Stimulated activated CD4-positive, alpha-beta T cell treated with anti-CD3 and anti-CD28 coated beads, Interleukin-12 subunit alpha, Interleukin-12 subunit beta, amount 100 ng/mL, for 48 hours (primary cell): ENCODE results near the gene MAPK1.
"Not testable (repeated sequence)": the region's sequence is repeated elsewhere in the genome, so short reads cannot be mapped to it uniquely, and the experiment has no call there.

Source experiments
- DNase-seq, 3 donors: peaks; one replicate each; pipeline ENCODE4 v3.0.0-alpha.2; 2020; ENCODE audit warnings: low read depth in 2 of 3, low spot score in 1 of 3

Gene MAPK1

GRCh38 chr22:21730535-21731308 is 136.7 kb downstream of the MAPK1 start:
- DNase-seq, result no peak

DNA sequence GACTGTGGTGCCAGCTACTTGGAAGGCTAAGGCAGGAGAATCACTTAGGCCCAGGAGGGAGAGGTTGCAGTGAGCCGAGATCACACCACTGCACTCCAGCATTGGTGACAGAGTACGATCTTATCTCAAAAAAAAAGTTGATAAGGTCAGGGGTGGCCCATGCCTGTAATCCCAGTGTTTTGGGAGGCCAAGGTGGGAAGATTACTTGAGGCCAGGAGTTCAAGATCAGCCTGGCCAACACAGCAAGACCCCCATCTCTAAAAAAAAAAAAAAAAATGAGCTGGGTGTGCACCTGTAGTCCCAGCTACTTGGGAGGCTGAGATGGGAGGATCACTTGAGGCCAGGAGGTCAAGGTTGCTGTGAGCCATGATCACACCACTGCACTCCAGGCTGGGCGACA is 138.3 kb downstream of the MAPK1 start:
- not testable (repeated sequence) for DNase-seq

GRCh38 chr22:21728270-21728669 is 139.2 kb downstream of the MAPK1 start:
- no peak for DNase-seq

DNA sequence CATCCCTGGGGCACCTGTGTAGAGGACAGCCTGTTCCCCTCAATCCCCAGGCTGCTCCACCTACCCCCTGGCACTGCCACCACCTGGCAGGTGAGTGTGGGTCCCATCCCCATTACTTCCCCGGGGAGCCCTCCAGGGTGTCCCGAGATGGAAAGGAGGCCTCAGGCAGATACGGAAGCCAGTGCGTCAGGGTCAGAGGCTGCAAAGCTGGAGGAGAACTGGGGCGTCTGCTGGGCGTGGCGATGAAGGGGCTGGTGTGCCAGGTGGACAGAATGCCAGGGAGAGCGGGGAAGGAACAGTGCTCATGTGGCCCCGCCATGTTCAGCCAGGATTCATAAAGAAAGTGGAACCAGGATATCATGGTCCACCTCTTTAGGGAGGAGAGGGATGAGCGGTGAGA is 139.7 kb downstream of the MAPK1 start:
- DNase-seq, result no peak

GRCh38 chr22:21727159-21727558 is 140.3 kb downstream of the MAPK1 start:
- no peak for DNase-seq

DNA sequence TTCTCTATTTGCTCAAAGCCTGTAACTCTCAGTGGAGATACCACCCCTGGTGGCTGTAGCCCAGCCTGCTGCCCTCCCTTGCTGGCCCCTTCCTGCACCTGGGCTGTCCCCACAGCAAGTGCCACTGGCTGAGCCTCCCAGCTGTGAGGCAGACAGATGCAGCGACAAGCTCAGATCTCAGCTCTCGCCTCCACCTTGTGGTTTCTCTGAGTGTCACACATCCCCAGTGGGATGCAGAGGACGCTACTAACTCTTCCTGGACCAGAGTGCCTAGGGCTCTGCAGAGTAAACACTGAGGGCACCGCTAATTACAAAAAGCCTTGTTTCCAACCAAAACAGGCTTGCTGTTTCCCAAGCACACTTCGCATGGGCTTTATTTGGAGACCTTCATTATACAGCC is 140.8 kb downstream of the MAPK1 start:
- DNase-seq, result peak in 1 of 3 donors; percentile 22

GRCh38 chr22:21725956-21726649 is 141.3 kb downstream of the MAPK1 start:
- DNase-seq, result no peak

DNA sequence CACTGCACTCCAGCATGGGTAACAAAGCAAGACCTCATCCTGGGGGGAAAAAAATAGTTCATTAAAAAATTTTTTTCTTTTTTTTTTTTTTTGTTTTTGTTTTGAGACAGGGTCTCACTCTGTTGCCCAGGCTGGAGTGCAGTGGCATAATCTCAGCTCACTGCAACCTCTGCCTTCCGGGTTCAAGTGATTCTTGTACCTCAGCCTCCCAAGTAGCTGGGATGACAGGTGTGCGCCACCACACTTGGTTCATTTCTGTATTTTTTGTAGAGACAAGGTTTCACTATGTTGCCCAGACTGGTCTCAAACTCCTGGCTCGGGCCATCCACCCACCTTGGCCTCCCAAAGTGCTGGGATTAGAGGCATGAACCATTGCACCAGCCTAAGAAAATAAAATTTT is 142.9 kb downstream of the MAPK1 start:
- DNase-seq, result not testable (repeated sequence)

GRCh38 chr22:21721195-21721852 is 146.1 kb downstream of the MAPK1 start:
- DNase-seq, result not testable (repeated sequence)

DNA sequence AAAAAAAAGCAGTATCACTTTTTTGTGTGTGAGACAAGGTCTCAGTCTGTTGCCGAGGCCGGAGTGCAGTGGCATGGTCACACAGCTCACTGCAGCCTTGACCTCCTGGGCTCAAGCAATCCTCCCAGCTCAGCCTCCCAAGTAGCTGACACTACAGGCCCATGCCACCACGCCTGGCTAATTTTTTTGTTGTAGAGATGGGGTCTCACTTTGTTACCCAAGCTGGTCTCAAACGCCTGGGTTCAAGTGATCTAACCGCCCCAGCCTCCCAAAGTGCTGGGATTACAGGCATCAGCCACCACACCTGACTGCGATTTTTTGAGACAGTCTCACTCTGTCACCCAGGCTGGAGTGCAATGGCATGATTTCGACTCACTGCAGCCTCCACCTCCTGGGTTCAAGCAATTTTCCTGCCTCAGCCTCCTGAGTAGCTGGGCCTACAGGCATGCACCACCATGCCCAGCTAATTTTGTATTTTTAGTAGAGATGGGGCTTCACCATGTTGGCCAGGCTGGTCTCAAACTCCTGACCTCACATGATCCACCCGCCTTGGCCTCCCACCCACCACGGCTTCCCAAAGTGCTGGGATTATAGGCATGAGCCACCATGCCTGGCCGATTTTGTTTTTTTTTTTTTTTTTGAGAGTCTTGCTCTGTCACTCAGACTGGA is 147.1 kb downstream of the MAPK1 start:
- not testable (repeated sequence) for DNase-seq

GRCh38 chr22:21719024-21719423 is 148.4 kb downstream of the MAPK1 start:
- DNase-seq, result no peak

- DNase-seq, result no peak
These were observed 148.9 kb downstream of the MAPK1 start for GRCh38 chr22:21718499-21718898.

DNA sequence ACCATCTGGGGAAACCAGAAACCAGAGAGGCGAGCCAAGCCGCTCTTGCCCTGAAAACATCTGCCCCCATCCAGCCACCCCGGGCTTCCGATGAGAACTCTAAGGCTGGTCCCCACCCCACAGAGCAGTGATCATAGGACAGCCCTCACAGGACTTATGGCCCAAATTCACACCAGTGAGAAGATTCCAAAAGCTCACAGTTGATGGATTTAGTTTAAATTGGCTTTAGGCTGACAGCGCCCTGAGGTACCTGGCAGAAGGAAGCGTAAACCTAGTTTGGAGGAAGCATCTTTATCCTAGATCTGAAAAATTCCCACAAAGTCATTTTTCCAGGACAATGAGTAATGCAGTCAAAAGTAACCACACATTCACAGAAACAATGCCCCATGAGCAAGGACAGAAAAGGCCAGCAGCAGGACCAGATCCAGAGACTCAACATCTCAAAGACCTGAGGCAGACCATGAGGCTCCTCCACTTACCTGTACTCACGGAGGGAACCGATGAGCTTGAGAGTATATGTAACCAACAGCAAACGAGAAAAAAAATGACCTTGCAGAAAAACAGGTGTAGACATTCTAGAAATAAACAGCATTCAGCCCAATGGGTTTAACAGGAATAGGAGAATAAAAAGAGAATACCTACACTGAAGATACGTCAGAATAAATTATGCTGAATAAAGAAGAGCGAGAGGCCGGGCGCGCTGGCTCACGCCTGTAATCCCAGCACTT is 150.9 kb downstream of the MAPK1 start:
- not testable (repeated sequence) for DNase-seq

GRCh38 chr22:21714786-21715185 is 152.7 kb downstream of the MAPK1 start:
- no peak for DNase-seq

- DNase-seq, result no peak
These were observed 153.2 kb downstream of the MAPK1 start for GRCh38 chr22:21714059-21714770.

DNA sequence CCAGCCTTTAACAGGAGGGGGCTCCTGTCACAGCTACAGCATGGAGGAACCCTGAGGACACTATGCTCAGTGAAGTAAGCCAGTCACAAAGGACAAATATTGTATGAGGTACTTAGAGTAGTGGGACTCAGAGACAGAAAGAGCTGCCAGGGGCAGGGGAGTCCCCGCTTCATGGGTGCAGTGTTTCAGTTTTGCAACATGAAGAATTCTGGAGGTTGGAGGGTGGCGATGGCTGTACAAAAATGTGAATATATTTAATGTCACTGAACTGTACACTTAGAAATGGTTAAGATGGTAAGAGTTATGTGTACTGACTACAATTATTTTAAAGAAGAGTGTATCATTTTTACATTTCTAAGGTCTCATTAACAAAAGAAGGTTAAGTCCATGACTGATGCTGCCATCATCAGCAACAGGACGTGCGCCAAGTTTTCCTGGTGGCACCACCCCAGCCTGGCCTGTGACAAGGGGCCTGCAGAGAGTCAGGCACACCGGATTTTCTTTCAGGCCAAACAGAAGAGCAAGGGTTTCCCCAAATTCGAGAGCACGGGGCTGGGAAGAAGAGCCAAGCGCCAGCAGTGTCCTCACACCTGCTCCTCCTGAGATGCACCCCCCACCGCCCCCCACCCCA is 153.9 kb downstream of the MAPK1 start:
- DNase-seq, result no peak

DNA sequence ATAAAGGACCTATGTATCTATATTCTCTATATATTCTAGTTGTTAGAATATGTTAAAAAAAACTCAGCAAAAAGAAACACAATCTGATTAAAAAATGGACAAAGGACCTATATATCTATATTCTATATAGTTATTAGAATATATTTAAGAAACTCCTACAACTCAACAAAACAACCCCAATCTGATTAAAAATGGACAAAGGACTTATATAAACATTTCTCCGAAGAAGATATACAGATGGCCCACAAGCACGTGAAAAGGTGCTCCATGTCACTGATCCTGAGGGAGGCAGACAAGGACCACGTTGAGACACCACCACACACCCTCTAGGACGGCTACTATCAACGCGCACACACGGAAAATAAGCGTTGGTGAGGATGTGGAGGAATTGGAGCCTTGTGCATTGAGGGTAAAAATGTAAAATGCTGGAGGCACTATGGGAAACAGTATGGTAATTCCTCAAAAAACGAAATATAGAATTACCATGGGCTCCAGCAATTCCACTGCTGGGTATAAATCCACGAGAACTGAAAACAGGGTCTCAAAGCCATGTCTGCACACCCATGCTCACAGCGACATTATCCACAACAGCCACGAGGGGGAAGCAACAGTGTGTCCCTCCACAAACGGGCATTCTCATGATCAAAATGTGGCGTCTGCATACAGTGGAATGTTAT is 154.6 kb downstream of the MAPK1 start:
- peak in 2 of 3 donors; percentile 45 to 57 for DNase-seq

GRCh38 chr22:21711851-21712250 is 155.6 kb downstream of the MAPK1 start:
- DNase-seq, result no peak

- no peak for DNase-seq
These were observed 157.3 kb downstream of the MAPK1 start for GRCh38 chr22:21710156-21710555.
